SK-N-MC (cell line): ENCODE results near the gene CASP10.

Experiments used
- DNase-seq: peaks from one replicate; pipeline ENCODE4 v3.0.0-alpha.2; 2011; ENCODE audit warnings: low read depth, low spot score
- H3K27ac ChIP-seq: fragments of 200-600 bp; sonication (generic); 2 replicates; pipeline ENCODE4 v1.5.1; 2016; ENCODE audit warnings: mixed run types
- H3K36me3 ChIP-seq: fragments of 200-600 bp; sonication (generic); 2 replicates; pipeline ENCODE4 v1.6.1; 2017; ENCODE audit warnings: antibody characterized with exemption, low read length, mixed read lengths; ENCODE audit not compliant: insufficient read depth
- H3K4me3 ChIP-seq: fragments of 200-600 bp; sonication (generic); 2 replicates; pipeline ENCODE4 v1.5.1; 2016
- H3K9ac ChIP-seq: fragments of 200-600 bp; sonication (generic); 2 replicates; pipeline ENCODE4 v1.8.0; 2017; ENCODE audit warnings: mixed run types, mixed read lengths; ENCODE audit not compliant: insufficient read length
- H3K9me3 ChIP-seq: fragments of 200-600 bp; sonication (generic); 2 replicates; pipeline ENCODE4 v1.6.1; 2017; ENCODE audit warnings: low read depth, mild to moderate bottlenecking, antibody characterized with exemption, low read length, moderate library complexity, mixed read lengths
- EZH2 ChIP-seq: fragments of 200-600 bp; sonication (generic); IDR thresholded peaks from one replicate; pipeline ENCODE4 v1.6.1; 2017; ENCODE audit warnings: antibody characterized with exemption
- FOXP2 ChIP-seq: optimal IDR thresholded peaks from 2 replicates; pipeline ENCODE3; 2011; ENCODE audit warnings: mild to moderate bottlenecking, moderate library complexity; ENCODE audit not compliant: insufficient read depth; ENCODE audit errors: extremely low read length, control extremely low read depth
- POLR2AphosphoS5 ChIP-seq: IDR thresholded peaks from 2 replicates; pipeline ENCODE4 v1.6.1; 2012; ENCODE audit warnings: mild to moderate bottlenecking, low read depth, low read length, borderline replicate concordance

The CASP10 gene

DNA sequence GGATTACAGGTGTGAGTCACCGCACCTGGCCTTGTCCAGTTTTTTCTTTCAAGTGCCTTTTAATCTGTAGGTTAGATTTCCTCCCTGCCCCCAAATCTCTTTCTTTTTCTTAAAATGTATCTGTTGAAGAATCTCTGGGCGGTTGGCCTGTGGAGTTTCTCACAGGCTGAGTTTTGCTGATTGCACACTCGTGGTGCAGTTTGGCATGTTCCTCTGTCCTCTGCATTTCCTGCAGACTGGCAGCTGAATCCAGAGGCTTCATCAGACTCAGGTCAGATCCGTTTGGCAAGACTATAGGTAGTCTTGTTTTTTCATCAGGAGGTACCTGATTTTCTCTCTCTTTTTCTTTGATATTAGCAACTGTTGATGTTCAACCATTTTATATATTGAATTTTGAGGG lies 5.5 kb downstream of the CASP10 start:
- Histone ChIP-seq H3K27ac (no peak overlapping the region), H3K4me3 (no peak overlapping the region), H3K9me3 (no peaks in the 10 kb centered on the region), H3K36me3 (no peaks in the 10 kb centered on the region), H3K9ac (no peak overlapping the region)
- no peak for DNase-seq
- TF ChIP-seq EZH2, result no peak
- TF ChIP-seq POLR2AphosphoS5, result no peak
- TF ChIP-seq FOXP2, result no peak

DNA sequence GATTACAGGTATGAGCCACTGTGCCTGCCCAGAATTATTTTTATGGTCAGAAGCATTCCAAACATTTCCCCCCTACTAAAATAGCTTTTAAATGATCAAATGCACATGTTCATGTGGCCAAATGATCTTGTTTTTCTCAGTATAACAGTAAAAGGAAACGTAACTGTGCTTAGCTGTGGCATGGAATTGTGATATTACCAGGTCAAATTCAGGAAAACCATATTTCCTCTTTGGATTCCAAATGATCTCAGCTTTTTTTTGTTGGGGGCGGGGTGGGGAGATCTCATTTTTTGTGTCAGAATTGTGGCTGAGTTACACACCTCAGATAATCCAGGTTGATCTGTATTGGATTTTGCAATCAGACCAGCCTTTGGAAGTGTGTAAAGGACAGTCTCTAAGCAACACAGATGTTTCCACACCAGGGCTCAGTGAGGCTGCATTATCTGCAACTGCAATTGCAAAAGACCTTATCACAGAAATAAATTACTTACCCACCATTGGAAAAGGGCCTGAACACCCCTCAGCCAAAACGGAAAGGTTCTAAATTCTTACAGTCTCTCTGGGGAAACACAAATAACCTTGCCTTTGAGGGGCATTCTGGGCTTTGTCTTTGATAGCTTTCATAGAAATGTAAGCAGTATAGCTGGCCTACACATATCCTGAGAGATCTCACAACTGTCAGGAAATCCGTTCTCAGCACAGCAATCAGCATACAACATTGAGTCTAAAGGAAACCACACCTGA lies 8.4 kb downstream of the CASP10 start:
- no peak for DNase-seq
- H3K9ac ChIP-seq, result no peak overlapping the region
- H3K36me3 ChIP-seq, result no peaks in the 10 kb centered on the region
- H3K4me3 ChIP-seq, result no peak overlapping the region
- H3K9me3 ChIP-seq, result no peaks in the 10 kb centered on the region
- H3K27ac ChIP-seq, result peak overlapping the region; percentile 18; the same call in 1 of the 2 replicates
- TF ChIP-seq FOXP2 (no peak), EZH2 (no peak), POLR2AphosphoS5 (no peak)

DNA sequence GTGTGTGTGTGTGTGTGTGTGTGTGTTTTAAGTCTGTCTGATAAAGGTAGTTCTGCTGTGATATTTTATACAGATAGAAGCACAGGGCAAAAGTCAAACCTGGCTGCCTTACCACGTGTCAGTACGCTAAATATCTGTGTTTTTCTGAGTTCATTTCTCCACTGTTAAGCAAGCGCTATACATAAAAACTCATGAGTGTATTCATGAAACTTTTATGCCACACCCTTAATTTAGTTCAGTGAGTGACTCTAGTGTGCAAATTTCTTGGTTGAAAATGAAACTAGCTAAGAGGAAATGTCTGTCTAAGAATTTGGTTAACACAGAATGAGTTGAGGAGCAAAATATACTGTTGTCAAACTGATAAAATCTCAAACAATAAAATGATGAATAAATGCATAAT lies 11.2 kb downstream of the CASP10 start:
- H3K27ac ChIP-seq, result no peak overlapping the region
- DNase-seq, result no peak

DNA sequence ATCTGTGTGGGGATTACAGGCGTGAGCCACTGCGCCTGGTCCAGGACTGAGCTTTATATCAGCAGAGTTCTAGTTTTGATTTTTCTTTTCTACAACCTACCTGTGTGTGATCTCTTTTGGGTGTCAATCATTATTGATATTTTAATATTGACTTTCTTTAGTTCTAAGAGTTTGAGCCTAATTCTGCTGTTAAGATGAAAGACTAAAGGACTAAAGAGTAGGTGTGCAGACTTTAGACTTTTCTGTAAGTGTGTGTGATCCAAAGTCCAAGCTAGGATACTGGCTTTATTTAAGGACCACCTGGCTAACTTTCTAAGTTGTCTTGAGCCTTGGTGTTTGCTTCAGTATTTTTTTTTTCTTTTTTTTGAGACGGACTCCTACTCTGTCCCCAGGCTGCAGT lies 12.4 kb downstream of the CASP10 start:
- no peak overlapping the region for H3K27ac ChIP-seq
- H3K9ac ChIP-seq, result no peak overlapping the region
- H3K36me3 ChIP-seq, result no peaks in the 10 kb centered on the region

More for the DNA sequence above, 11.2 kb downstream of the CASP10 start:
- H3K36me3 ChIP-seq, result no peaks in the 10 kb centered on the region
- TF ChIP-seq EZH2 (no peak), POLR2AphosphoS5 (no peak), FOXP2 (no peak)
- H3K9me3 ChIP-seq, result no peaks in the 10 kb centered on the region
- H3K9ac ChIP-seq, result no peak overlapping the region
- no peak overlapping the region for H3K4me3 ChIP-seq

DNA sequence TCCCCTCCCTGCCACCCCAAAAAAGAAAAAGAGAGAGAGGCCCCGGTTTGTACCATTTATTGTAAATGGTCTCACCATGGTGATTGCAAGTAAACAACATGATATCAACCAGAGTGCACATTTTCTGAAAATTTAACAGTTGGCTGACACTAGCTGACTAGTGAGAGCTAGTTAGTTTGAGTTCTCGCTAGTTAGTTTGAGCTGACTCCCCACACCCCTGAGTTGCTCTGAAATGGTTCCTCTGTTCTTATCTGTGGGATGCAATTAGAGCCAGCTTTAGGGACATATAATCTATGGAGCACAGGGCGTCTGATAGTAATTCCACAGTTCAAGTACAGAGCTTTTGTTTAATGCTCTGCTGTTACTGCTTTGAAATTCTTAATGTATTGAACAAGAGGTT lies 13.1 kb downstream of the CASP10 start:
- no peak for TF ChIP-seq FOXP2
- no peak for TF ChIP-seq POLR2AphosphoS5
- no peak for TF ChIP-seq EZH2
- no peak for DNase-seq
- no peaks in the 10 kb centered on the region for H3K9me3 ChIP-seq
- no peak overlapping the region for H3K4me3 ChIP-seq
- H3K27ac ChIP-seq, result no peak overlapping the region
- H3K36me3 ChIP-seq, result no peaks in the 10 kb centered on the region
- H3K9ac ChIP-seq, result no peak overlapping the region

More for the DNA sequence above, 12.4 kb downstream of the CASP10 start:
- DNase-seq, result no peak
- Histone ChIP-seq H3K4me3 (no peak overlapping the region), H3K9me3 (no peaks in the 10 kb centered on the region)
- TF ChIP-seq EZH2, result no peak
- TF ChIP-seq FOXP2, result no peak
- TF ChIP-seq POLR2AphosphoS5, result no peak

DNA sequence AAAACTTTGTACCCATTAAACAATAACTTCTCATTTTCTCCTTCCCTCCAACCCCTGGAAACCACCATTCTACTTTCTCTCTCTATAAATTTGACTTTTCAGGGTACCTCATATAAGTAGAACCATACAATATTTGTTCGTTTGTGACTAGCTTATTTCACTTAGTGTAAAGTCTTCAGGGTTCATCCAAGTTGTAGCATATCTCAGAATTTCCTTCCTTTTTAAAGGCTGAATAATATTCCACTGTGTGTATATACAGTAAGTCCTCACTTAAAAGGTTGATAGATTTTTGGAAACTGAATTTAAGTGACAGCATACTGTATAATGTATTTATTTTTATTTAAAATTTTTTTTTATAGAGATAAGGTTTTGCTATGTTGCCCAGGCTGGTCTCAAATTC lies 13.9 kb downstream of the CASP10 start:
- DNase-seq, result no peak
- no peak overlapping the region for H3K27ac ChIP-seq

DNA sequence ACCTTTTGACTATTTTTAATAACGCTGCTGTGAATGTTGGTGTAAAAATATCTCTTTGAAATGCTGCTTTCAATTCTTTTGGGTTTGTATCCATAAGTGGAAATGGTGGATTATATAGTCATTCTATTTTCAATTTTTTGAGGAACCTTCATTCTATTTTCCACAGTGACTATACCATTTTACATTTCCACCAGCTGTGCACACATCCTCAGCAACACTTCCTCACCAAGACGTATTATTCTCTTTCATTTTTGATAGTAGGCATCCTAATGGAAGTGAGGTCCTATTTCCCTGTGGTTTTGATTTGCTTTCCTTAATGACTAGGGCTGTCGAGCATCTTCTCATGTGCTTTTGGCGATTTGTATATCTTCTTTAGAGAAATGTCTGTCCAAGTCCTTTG lies 14.8 kb downstream of the CASP10 start:
- H3K9ac ChIP-seq, result no peak overlapping the region
- no peak for DNase-seq
- no peak overlapping the region for H3K4me3 ChIP-seq
- no peaks in the 10 kb centered on the region for H3K36me3 ChIP-seq
- no peak for TF ChIP-seq EZH2
- TF ChIP-seq FOXP2, result no peak
- TF ChIP-seq POLR2AphosphoS5, result no peak
- H3K27ac ChIP-seq, result no peak overlapping the region
- no peaks in the 10 kb centered on the region for H3K9me3 ChIP-seq

More for the DNA sequence above, 13.9 kb downstream of the CASP10 start:
- Histone ChIP-seq H3K9me3 (no peaks in the 10 kb centered on the region), H3K36me3 (no peaks in the 10 kb centered on the region), H3K4me3 (no peak overlapping the region), H3K9ac (no peak overlapping the region)
- TF ChIP-seq FOXP2 (no peak), EZH2 (no peak), POLR2AphosphoS5 (no peak)

DNA sequence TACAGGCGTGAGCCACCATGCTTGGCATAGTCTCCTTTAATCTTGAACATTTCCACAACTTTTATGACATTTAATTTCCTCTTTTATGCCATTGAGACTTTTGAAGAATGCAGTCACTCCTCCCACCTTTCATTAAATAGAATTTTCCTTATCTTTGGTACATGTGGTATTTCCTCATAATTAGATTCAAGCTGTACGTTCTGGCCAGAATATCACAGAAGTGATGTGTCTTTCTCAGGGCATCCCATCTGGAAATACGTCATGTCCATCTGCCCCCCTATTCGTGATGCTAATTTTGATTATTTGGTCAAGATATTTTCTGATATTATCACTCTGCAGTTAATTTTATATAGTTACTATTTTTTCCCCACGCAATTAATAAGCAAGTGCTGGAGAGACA lies 16.9 kb downstream of the CASP10 start:
- no peak for TF ChIP-seq FOXP2
- TF ChIP-seq POLR2AphosphoS5, result no peak
- no peak for TF ChIP-seq EZH2
- no peaks in the 10 kb centered on the region for H3K9me3 ChIP-seq
- H3K27ac ChIP-seq, result no peak overlapping the region
- H3K36me3 ChIP-seq, result no peaks in the 10 kb centered on the region
- H3K9ac ChIP-seq, result no peak overlapping the region
- H3K4me3 ChIP-seq, result no peak overlapping the region
- no peak for DNase-seq

DNA sequence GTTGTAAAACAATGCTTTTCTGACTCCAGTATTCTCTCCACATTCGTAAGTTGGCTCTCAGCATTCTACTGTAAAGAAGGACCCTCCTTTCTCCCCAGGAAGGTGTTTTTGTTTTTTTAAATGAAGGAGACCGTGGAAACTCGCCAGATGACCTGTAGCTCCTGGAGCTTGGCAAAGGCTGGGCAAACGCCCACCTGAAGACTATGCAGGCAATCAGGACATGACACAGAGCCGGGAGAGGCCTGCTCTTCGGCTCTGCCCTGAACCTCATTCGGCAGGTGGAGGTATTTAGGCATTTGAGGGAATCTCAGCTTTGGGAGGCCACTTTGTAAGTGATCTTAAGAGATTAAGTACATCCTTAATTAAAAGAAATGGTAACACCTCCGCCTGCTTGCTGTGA lies 17.4 kb downstream of the CASP10 start:
- Histone ChIP-seq H3K27ac (no peak overlapping the region), H3K9ac (no peak overlapping the region), H3K4me3 (no peak overlapping the region), H3K36me3 (no peaks in the 10 kb centered on the region), H3K9me3 (no peaks in the 10 kb centered on the region)
- DNase-seq, result no peak
- no peak for TF ChIP-seq FOXP2
- no peak for TF ChIP-seq EZH2
- no peak for TF ChIP-seq POLR2AphosphoS5
